Right hindlimb (tissue), 1 donor: ENCODE data around the gene TCEAL4.
"Not testable (repeated sequence)": the region's sequence is repeated elsewhere in the genome, so short reads cannot be mapped to it uniquely, and the experiment has no call there.

Source experiments
- DNase-seq: peaks from one replicate; pipeline ENCODE4 v3.0.0-alpha.2; 2018

The TCEAL4 gene

DNA sequence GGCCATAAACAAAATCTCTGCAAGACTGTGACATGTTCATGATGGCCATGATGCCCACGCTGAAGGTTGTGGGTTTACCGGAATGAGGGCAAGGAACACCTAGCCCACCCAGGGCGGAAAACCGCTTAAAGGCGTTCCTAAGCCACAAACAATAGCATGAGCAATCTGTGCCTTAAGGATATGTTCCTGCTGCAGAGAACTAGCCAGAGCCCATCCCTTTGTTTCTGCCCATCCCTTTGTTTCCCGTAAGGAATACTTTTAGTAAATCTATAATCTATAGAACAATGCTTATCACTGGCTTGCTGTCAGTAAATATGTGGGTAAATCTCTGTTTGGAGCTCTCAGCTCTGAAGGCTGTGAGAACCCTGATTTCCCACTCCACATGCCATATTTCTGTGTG lies 9.9 kb downstream of the TCEAL4 start:
- DNase-seq, result not testable (repeated sequence)

DNA sequence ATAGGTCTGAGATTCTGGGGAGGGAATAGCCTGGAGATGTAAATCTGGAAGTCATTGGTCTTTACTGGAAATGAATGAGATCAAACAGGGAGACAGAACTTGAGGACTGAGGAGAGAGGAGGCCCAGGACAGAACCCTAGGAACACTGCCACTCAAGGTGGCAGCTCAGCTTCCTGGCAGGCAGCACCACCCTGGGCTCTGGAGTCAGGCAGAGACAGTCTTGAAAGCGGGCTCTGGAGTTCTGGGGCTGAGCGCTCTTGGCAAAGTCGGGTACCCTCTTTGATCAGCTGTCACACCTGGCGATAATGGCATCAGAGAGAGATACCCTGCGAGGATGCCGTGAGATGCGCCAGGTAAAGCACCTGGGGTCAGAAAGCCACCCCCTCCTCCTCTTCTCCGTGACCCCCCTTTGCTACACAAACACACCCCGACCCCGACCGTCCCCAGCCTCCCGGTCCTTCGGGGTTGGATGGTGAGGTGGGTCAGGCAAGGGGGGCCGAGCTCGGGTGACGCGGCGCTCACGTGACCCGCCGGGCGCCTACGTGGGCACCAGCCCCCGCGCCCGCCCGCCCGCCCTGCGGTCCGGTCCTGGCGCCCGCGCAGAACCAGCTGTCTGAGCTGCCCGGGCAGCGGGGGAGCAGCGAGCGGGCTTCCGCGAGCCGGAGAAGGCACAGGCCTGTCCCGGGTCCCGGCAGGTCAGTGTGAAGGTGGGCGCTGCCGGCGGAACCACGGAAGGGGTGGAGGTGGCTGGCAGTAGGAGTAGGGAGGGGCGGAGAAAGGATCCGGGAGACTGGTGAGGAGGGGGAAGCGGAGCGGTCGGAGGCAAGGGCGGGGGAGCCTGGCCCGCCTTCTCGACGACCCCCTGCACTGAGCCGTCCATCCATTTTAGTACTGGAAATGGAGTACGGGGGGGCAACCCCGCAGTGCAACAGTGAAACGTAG lies 22.3 kb downstream of the TCEAL4 start, which contains the start of gene TCEAL3:
TSS of gene TCEAL3 (plus strand) at position 600 of the 942 bp plus-strand sequence. CDS start 1,102 bp downstream, outside the sequence.
- peak; percentile 70 for DNase-seq

DNA sequence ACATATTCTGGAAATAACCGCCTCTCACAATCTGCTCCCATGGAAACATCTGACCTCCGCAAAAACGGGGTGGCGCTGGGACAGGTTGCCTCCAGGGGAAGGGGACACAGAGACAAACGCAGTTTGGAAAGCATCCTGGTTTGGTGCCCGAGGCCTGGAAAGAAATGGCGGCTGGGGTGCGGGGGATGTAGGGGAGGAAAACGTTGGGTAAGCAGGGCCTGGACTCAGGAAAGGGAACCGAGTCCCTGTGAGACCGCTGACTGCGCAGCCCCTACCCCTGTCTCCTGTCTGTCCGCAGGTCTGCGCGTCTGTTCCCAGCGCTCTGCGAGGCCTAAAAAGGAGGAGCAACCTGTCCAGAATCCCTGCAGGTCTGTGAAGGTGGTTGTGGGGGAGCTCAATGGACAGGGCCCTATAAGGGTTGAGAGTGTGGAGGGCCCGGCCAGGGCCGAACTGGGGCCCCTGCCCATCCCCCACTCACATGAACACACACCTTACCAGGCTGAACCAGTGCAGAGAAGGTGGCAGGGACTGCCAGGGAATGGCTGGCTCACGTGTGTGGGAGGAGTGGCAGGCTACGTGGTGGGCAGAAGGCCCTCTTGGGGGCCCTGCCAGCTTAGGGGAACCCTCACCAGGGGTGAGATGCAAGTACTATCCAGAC lies 23.1 kb downstream of the TCEAL4 start:
- DNase-seq, result peak; percentile 20

DNA sequence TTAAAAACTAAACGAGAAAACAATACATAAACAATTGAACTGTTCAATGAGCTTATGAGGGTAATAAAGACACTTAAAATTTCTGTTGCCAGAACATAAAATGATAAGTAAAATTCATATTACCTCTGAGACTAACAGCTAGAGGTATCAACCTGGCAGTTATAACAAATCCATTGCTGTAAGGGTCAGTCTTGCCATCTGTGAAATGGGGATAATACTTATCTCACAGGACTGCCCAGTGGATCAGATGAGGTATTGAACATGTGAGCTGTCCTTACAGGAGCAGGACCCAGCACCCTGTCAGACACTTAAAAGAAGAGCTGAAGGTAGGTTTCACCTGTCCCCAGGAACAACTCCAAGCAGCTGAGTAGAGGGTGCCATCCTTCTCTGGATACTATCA lies 25.0 kb downstream of the TCEAL4 start:
- no peak for DNase-seq

DNA sequence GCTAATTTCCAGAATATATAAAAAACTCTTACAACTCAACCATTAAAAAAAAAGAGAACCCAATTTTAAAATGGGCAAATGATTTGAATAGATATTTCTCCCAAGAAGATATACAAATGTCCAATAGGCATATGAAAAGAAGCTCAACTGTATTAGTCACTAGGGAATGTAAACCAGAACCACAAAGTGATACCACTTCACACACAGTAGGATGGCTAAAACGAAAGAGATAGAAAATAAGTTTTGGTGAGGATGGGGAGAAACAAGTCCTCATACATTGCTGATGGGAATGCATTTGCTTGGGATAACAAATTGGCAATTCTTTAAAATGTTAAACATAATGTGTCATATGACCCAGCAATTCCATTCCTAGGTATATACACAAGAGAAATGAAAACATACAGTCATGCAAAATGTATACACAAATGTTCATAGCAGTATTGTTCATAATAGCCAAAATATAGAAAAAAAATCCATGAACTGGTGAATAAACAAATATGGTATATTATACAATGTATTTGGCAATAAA lies 28.1 kb downstream of the TCEAL4 start:
- no peak for DNase-seq

DNA sequence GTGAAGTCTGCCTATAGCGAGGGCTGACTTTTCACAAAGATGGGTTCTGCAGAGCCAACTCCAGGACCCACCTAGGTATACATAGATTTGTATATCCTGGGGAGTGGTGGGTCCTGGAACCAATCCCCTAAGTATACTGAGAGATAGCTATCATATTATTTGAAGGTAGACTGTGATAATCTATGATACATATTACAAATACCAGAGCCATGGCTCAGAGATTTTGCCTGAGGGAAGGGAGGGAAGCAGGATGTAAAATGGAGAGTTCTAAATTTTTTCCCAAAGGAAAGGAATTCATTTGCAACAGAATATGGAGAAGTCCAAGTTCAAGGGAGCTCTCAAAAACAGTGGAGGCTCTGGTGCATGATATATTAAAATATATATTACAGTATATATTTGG lies 29.7 kb downstream of the TCEAL4 start:
- DNase-seq, result no peak

DNA sequence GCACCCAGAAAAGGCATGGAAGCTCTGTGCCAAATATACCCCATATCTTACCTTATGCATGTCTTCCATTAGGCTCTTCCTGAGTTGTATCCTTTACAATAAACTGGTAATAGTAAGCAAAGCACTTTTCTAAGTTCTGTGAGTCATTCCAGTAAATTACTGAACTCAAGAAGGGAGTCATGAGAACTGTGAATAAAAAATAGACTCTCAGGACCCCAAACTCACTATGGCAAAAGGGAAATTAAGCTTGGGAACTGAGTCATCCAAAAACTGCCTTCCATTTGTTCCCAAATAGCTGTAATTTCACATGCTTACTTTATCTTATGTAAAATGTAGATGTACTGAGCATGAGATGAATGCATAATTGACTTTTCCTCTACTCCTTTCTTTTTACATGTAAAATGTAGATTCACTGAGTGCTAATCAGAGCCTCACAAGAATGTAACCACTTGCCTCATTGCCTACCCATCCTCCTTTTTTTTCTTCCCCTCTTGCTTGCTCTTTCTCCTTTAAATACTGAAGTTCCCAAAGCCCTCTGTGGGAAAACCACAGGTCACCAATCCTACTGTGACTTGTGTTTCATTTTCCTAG lies 30.6 kb downstream of the TCEAL4 start:
- no peak for DNase-seq

DNA sequence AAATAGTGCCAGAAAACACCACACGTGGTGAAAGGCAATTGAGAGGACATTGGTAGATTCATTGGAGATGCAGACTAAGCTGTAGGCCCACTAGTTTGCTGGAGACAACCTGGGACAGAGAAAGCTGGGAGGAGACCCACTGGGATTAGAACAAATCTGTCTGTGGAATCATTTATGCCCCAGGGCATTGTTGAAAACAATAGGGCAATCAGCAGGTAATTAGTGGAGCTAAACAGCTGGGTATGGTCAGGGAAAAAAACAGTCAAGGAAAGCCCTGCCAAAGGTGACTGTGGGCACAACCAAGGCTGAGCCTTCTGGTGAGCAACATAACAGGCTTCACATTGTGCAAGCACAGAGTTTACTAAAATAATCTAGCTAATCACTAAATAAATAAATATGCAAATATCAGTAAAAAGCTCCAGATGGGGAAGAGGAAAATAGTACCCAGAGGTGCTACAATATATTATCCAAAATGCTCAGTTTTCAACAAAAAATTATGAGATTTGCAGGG lies 31.4 kb downstream of the TCEAL4 start:
- no peak for DNase-seq

DNA sequence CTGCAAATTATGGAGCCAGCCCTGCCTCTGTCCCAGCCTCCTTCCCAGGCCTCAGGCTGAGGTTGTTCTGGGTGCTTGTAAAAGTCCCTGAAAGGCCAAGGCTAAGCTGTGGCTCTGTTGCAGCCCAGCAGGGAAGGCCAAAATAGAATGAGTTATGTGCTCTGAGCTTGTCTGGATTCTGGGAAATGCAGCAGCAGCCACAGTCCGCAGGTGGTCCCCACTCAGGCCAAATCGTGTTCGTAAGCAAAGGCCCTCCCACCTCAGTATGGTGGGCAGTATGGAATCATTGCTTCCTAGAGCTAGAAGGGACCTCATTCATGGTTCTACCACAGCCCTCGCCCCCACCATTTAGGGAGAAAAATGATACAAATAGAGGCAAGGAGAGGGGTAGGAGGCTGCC lies 38.8 kb downstream of the TCEAL4 start:
- no peak for DNase-seq

DNA sequence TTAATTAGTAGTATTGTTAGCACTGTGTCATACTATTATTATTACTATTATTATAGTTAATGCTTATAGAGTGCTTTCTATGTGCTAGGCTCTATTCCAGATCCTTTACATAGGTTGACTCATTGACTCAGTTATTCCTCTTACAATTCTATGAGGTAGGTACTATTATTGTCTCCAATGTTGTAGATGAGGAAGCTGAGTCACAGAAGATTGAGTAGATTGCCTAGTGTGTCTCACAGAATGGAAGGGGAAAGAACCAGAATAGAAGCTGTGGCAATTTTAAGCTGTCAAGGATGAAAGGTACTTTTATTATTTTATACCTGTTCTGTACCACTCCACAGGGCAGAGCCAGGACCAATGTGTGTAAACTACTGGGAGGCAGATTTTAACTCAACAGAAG lies 41.5 kb downstream of the TCEAL4 start:
- DNase-seq, result no peak

DNA sequence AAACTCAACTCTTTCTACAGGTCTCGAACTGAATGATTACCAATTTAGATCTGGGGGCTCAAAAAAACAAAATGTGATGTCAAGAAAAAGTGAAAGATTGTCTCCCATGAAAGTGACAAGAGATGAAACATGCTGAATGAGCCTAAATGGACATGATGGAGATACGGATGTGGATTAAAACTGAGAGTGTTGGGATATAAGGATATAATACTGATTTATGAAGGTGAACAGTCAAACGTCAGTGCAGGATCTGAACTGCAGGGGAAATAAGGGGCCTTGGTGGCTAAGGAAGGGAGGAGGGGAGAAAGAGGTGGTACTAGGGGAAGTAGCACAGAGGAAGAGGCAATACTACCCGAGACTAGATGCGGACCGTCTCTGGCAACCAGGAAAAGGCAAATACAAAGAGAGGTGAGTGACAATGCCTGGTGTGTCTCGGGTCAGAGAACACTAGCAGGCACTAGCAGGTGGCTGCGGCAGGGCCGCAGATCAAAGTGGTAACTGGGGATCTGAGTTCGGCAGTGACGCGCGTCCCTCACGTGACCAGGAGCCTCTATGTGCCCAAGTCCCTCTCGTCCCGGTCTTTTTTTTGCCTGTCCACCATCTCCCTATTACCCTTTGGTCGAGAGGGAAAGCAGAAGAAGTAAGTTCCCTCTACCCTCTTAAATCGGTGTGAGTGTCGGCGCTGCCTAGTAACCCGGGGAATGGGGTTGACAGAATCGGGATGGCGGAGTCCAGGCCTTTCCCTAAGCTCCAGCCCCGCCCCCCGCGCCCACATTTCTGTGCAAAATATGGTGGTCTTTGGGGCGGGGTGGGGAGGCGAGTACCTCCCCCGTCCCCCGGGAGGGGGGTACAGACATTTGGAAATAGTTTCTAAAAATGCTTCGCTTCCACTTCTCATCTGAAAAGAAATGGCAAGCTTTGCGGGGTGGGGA lies 43.3 kb downstream of the TCEAL4 start, which contains the start of gene TCEAL1:
TSS of gene TCEAL1 (plus strand) at position 590 of the 932 bp plus-strand sequence. CDS start 942 bp downstream, outside the sequence.
- peak; percentile 78 for DNase-seq

DNA sequence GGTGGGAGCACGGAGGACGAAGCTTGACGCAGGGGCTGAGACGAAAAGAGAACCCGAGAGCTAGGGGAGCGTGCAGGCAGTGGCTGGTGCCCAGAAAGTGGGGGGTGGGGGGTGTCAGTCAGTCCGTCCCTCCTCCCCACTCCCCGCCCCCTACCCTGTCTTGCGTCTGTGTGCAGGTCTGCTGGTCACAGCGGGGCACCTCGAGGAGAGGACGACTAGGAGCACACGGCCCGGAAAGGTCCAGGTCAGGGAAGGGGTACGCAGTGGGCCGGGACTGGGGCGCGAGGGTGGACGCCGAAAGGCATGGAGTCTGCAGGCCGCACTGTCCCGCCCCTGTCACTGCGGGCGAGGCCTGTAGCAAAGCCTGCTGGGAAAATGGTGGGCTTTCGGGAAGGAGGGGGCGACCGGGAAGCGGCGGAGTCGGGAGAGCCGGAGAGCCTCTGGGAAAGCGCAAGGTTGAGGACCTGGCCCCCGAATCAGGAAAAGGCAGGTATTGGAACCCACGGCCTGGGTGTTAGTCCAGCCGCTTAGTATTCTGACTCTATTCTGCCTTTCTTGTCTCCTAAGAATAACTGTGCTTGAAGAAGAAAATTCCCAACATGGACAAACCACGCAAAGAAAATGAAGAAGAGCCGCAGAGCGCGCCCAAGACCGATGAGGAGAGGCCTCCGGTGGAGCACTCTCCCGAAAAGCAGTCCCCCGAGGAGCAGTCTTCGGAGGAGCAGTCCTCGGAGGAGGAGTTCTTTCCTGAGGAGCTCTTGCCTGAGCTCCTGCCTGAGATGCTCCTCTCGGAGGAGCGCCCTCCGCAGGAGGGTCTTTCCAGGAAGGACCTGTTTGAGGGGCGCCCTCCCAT lies 44.2 kb downstream of the TCEAL4 start:
- peak; percentile 88 for DNase-seq

DNA sequence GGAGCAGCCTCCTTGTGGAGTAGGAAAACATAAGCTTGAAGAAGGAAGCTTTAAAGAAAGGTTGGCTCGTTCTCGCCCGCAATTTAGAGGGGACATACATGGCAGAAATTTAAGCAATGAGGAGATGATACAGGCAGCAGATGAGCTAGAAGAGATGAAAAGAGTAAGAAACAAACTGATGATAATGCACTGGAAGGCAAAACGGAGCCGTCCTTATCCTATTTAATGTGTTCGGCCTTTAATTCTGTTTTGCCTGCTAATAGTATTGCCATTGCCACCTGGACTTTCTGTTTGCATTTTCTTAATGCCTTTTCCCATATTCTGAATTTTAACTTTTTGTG lies 44.8 kb downstream of the TCEAL4 start:
- DNase-seq, result no peak

DNA sequence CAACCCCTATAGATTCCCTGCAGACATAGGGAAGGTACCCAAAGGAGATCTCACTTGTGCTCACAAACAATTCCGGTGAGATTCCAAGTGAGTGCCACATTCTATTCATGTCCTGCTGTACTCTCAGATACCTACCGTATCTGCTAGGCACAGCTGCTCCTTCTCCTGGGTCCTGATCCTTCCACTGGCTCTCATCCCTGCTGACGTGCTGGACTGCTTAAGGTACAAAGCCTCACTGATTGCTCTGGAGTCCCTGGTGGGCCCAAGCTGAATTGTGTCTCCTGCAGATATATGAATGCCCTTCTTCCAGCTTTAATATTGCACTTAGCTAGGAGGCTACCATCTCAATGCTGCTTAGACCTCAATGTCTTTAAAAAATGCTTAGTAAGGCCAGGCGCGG lies 45.8 kb downstream of the TCEAL4 start:
- DNase-seq, result no peak

DNA sequence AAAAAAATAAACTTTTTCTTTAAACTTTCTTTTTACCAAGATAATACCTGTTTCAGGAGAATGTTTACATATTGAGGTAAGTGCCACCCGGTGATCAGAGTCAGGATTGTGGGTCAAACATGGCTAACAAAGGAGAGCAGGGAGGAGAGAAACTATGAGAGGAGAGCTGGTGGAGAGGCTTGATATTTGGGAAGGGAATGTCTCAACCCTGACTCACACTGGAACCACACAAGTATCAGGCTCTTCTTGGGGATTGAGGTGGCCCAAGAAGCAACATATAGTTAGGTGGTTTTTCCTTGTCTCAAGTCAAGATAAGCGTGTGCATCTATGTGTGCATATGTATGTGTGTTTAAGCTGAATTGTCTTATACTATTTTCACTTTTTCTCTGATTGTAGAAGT lies 50.1 kb downstream of the TCEAL4 start:
- no peak for DNase-seq
